ENCODE results near the gene ADARB1. TPM values are rescaled to one million over a fixed set of nuclear protein-coding genes. Genes with fewer than 3 reads are reported as not detected.

Gene ADARB1
- total and polyA plus RNA-seq, 9 of the 15 experiments (the other 6 are each of a cell fraction or from before 2014, with no cell fraction given), result 6.7 to 16.0 (median 8.3) TPM

GRCh38 chr21:45255381-45256020, 181.1 kb downstream of the ADARB1 start (continued):
- peak; percentile 61 for TF ChIP-seq MYC (IDR thresholded peaks at IDR 0.05; ENCODE audit: low read depth, low read length)
- no peak for TF ChIP-seq MYC (CRISPR knock-in tag; IDR thresholded peaks at IDR 0.05; ENCODE audit: borderline replicate concordance, low read depth)
- TF ChIP-seq ZEB2 (IDR thresholded peaks at IDR 0.05), result peak; percentile 27; the same call in 1 of the 2 replicates
- no peak for TF ChIP-seq ZBED1 (IDR thresholded peaks at IDR 0.05)
- peak; percentile 58 to 61 for TF ChIP-seq E2F6 (IDR thresholded peaks at IDR 0.05; ENCODE audit: borderline replicate concordance in 1 of 2, extremely low read depth in 1 of 2, insufficient read depth in 1 of 2, insufficient read length in 1 of 2, low read depth in 1 of 2, low read length in 1 of 2, poor library complexity in 1 of 2, severe bottlenecking in 1 of 2)
- peak; percentile 96 for TF ChIP-seq USF1 (CRISPR knock-in tag; IDR thresholded peaks at IDR 0.05)
- peak; percentile 33; the same call in 1 of the 2 replicates for TF ChIP-seq RB1 (IDR thresholded peaks at IDR 0.05; ENCODE audit: low read depth)
- TF ChIP-seq ZBTB9 (CRISPR knock-in tag; IDR thresholded peaks at IDR 0.05), result peak; percentile 95
- no peak for TF ChIP-seq TCFL5 (CRISPR knock-in tag; conservative IDR thresholded peaks at IDR 0.05)
- peak; percentile 78 to 80 for TF ChIP-seq MNT (conservative IDR thresholded peaks at IDR 0.05)
- TF ChIP-seq TFAP4 (CRISPR knock-in tag; IDR thresholded peaks at IDR 0.05; ENCODE audit: borderline replicate concordance), result peak; percentile 85
- TF ChIP-seq RBM17 (IDR thresholded peaks at IDR 0.05; ENCODE audit: borderline replicate concordance, low read depth, low read length), result no peak
- peak; percentile 22; the same call in 1 of the 2 replicates for TF ChIP-seq TFE3 (CRISPR knock-in tag; IDR thresholded peaks at IDR 0.05)
- TF ChIP-seq TEAD4 (IDR thresholded peaks at IDR 0.05; ENCODE audit: low read length), result peak; percentile 23; the same call in 1 of the 2 replicates
- TF ChIP-seq TEAD4 (CRISPR knock-in tag; IDR thresholded peaks at IDR 0.05; ENCODE audit: borderline replicate concordance), result no peak
- no peak for TF ChIP-seq ZBTB34 (CRISPR knock-in tag; IDR thresholded peaks at IDR 0.05)
- TF ChIP-seq EGR1 (conservative IDR thresholded peaks at IDR 0.05), result 0 out of 2 replicates have a peak, but pooled peaks have one; percentile 8
- TF ChIP-seq ZFP1 (CRISPR knock-in tag; IDR thresholded peaks at IDR 0.05), result no peak

Measured in K562 (cell line).